NCI-H345 (cell line): ENCODE results near the gene C1orf21.

Source experiments
- DNase-seq: peaks from one replicate; lab custom pipeline; 2025; lab: John Stamatoyannopoulos, UW

The C1orf21 gene

DNA sequence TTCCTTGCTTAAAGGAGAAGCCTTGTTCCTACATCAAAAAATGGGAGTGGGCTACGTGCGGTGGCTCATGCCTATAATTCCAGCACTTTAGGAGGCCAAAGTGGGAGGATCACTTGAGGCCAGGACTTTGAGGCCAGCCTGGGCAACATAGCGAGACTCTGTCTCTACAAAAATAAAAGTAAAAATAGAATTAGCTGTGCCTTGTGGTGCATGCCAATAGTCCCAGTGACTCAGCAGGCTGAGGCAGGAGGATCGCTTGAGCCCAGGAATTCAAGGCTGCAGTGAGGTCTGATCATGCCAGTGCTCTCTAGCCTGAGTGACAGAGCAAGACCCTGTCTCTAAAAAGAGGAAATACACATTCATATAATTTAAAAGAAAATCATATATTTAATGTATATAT is 127.1 kb downstream of the C1orf21 start:
- DNase-seq = no peak

DNA sequence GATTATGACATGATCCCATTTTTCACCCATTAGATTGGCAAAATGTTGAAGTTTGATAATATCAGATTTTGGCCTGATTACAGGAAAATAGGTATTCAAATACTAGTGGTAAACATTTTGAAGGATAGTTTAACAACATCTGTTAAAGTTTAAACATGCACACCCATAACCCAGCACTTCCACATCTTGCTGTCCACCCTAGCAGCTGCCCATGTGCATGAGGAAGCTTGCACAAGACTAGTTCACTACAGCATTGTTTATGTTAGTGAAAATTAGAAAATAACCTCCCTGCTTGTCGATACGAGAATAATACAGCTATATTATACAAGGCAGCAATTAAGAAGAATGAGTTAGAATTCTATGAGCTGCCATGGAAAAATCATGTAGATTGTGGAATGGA is 127.6 kb downstream of the C1orf21 start:
- DNase-seq = no peak

DNA sequence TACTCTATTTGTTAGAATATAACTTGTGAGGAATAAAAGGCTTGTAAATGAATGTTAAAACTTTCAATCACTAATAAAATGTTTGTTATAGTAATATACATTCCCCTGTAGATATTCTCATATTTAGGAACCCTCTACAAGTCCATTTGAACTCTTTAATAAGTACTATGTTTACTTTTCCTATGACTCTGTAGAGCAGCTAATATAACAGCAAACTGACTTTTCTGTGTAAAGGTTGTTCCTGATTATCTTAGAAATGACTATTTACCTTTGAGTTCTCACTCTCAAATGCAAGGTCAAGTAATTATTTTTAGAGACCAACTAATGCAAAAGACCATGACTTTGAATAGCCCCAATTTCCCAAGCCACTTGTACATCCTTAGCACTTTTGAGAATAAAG is 130.3 kb downstream of the C1orf21 start:
- DNase-seq = no peak

DNA sequence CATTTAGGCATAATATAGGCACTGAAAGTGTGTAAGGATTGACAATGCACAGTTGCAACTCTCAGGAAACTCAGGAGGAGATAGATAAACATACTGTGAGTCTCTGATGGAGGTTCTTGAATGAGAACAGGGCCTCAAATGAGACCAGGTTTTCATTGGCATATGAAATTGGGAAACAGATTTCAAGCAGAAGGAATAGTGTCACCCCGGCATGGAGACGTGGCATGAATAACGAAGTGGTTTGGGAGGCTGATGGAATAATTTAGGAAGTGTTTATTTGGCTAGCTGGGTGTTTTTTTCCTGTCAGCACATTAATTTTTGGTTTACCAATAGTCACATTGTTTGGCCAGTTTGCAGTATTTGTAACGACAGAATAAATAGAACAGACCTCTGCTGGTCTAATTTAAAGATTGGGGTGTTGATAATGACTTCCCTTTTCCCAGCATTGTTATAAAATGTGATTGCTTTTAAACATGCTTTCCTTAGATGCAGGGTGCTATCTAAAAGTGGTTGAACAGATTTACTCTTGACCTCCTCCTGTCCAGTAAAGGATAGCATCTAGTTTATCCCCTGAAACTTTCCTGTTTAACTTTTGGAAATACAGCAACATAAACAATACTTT is 132.0 kb downstream of the C1orf21 start:
- DNase-seq = no peak

DNA sequence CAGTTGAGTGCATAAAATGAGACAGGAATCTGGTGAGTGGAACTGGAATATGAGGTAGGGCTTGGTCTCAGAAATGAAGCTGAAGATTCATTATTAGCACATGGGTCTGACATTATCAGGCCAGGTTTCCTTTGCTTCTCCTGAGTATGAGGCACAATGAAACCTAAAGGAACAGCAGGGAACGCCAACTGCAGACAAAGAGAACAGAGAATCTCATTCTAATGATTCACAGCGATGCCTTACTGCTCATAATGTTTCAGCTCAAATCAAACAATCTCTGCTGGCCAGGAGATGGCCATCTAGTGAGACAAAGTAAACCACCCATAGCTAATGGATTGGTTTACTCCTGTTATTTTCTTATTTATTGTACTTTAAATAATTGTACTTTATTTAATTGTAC is 133.5 kb downstream of the C1orf21 start:
- peak; percentile 32 for DNase-seq

DNA sequence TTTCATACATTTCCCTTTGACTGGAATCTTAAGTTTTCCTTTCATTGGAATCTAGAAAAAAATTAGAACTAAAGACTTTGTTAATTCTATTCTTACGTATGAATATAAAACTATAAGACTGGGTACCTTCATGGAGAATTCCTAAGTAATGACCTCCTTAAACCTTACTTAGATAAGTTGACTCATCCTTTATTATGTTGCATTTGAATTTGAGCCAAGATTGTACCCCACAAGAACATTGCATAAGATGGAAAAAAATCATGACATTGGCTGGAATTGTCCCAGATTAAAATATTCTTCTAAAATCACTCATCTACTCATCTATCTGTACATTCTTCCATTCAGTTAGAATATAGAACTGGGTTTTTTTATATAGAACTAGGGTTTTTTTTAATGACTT is 137.4 kb downstream of the C1orf21 start:
- no peak for DNase-seq

DNA sequence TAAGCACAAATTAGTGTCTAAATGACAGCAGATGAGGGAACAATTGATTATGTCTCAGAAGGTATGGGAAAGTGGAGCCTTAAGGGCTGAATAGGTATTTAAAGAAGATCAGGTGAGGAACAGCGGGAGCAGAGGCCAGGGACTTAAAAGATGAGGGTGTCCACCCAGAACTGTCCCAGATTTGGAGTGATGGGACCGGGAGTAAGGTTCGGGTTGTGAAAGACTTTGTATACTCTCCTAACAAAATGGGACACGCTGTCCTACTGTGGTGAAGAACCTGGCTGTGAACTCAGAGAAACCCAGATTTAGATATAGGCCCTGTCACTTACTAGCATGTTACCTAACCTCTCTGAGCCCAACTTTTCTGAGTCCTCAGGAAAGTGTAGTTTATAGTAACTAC is 140.6 kb downstream of the C1orf21 start:
- no peak for DNase-seq

DNA sequence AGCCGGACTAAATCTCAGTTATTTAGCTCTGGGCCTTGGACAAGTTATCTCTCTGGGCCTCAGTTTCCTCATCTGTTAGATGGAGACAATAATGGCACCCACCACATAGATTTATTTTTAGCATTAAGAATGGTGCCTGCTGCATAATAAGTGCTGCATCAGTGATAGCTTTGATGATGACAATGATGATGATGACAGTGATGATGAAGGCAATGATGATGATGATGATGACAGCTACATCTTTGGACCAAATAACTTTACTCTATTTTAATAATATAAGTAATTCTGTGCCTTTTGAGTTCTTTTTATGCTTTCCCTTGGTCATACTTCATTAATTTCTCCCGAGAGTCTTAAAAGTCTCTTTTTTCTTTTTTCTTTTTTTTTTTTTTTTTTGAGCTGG is 143.4 kb downstream of the C1orf21 start:
- no peak for DNase-seq

DNA sequence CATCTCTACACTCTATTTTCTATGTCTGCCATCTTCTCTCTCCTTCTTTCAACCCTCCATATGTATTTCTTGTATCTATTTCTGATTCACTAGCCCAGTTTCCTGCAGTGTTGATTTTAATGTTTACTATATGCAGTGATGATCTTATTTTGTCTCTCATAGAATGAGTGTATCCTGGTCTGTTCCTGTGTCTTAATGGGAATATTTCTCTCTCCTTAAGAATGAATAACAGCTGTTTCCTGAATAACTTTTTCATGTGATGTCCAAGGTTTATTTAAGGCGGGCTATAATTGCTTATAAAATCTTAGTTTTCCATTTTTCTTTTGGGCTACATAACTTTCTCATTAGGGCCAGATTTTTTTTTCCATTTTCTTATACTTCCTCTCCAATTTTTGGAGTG is 144.5 kb downstream of the C1orf21 start:
- no peak for DNase-seq

DNA sequence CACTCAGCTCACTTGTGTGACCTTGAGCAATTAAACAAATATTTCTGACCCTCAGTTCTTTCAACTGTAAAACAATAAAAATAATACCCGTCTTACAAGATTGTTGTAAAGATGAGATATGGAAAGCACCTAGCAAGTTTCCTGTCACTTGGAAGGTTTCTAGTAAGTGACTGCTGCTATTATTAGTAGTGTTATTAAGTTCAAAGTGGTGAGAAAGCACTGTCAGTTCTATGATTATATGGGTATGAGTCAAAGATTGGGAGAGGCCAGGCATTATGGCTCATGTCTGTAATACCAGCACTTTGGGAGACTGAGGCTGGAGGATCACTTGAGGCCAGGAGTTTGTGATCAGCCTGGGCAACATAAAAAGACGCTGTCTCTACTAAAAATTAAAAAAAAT is 145.4 kb downstream of the C1orf21 start:
- DNase-seq = no peak

DNA sequence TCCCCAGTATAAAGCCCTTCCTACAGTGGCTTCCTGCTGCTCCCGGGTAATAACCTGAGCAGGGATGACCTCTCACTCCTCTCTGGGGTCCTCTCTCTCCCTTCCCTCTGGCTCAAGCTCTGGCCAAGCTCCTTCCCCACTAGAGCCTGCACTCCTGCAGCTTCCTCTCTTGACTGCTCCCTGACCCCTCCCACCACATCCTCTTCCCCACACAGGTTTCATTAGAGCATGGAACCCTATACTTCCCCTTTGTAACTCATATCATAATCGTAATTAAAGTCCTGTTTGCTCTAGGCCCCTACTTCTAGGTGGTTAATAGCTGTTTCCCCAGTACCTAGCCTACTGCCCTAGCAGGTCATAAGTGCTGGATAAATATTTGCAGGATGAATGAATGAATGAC is 146.2 kb downstream of the C1orf21 start:
- DNase-seq = no peak

DNA sequence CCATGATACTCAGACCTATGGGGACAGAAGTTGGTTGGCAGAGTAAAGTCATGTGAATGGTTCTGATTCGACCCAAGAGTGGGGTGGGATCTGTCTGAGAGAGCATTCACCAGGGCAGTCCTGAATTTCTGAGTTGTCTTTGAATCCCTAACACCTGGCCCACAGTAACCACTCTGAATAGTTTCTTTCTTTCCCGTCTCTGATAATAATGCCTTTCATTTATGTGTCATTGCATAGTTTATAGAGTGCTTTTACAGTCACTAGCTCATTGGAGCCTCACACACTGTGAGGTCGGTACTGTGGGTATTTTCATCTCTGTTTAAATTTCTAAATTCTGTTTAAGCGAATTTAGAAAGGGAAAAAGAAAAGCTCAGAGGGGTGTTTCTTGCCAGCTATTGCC is 147.1 kb downstream of the C1orf21 start:
- no peak for DNase-seq

DNA sequence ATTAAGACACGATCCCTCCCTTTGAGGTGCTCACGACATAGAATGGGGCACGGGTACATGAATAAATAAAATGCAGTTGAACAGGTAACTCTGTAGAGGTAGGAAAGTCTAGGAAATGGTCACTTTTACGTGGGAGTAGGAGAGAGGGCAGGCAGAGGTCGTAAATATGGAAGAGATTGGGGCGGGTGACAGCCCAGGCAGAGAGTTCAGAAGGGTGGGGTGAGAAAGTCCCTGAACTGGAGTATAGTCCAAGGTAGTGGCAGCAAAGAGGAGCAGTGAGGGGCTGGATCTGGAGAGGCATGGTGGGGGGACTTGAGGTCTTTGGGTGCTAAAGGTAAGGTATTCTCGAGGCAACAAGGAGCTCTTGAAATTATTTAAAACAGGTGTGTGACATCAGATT is 147.9 kb downstream of the C1orf21 start:
- DNase-seq = no peak

DNA sequence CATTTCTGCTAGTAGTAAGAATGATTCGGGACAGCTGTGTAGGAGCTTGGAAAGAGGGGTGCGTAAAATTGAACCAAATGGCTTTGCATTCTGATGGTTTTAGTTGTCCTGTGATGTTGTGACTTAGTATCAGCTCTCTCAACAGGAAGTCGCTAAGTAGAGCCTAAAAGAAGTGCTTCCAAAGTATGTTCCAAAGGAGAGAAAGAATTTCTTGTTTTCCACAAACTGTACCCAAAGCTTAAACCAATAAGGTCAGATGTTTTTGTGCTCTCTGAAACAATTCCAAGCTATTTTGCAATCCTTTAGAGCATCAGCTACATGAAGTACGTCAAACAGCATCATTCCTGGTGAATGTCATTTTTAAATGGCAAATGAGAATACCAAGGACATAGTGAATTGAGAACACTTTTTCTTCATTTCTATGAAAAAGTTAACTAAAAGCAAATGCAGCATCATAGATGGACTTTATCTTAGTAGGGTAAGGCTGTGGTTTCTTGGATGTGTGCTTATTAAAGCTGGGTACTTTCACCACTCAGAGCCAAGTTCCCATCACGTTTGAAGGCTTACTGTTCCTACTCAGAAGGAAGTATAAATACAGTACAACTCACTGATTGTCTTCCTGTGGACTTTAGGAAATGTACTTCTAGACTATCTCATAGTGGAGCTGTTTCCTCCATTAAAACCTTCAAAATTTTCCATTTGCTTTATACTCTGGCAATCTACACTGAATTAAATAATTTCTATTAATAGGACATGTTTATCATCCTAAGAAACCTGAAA is 148.6 kb downstream of the C1orf21 start:
- DNase-seq = no peak

DNA sequence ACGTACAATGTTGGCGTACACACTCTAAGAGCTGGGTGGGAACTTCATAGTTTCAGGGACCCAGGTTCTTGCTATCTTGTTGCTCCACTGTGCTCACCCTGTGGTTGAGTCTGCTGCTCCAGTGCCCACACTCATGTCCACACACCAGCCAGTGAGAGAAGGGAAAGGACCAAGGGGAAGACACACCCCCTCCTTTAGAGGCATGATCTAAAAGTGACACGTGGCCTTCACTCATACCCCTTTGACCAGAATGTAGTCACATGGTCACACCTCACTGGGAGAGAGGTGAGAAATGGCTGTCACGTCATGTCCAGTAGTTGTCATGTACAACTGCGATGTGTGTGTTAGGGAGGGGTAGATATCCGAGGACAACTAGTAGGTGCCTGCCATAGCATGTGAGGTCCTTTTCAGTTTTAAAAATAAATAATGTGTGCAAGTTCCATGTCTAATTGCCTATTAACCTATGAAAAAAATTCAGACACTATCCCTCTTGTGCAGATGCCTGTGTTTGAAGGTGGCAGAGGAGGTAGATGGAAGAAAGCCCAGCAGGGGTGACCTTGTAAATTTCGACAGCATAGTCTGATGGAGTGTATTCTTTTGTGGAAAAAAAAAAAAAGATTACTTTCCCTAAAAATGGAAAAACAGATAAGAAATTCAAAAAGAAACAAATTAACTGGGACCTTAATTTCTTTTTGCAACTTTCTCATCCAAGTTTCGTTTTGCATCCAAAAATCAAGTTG is 149.6 kb downstream of the C1orf21 start:
- no peak for DNase-seq

DNA sequence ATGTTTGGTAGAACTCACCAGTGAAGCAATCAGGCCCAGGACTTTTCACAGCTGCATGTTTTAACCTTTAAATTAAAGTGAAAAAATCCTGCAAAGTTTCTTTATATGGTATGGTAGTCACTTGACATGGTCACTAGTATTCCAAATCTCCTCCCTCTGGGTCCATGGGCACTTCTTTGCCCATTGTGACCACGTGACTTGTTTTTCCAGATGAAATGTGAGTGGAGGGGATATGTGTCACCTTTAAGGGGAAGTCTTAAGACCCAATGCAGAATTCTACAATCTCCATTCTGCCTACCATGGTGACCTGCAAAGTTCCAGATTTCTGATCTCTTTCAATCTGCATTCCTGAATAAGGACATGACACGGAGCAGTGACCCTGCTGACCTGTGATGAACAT is 152.8 kb downstream of the C1orf21 start:
- DNase-seq = no peak

DNA sequence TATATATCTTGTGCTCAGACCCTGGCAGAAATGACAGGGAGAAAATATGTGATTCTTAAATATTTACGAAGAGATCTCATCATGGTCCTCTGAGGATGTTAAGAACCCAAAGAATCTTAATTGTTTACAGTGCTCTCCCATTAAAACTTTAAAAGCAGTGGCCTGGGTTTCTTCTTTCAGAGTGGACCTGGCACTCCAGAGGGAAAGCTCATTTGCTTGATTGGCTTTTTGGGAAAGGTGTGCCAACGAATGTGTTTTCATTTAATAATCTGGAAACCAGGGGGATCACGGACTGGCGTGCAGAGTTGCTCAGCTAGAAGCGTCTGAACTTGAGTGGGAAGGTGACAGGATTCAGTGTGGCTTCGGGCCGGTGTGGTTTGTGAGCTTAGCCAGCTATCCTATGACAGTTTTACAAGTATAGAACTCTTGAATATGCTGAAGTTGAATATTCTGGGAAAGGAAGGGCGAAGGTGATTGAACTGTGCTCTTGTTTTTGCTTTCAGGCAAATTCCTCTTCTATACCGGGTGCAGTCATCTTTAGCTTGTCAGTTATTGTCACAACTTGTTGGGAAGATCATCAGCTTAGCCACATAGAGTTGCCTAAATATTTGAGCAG is 154.8 kb downstream of the C1orf21 start:
- DNase-seq = no peak

DNA sequence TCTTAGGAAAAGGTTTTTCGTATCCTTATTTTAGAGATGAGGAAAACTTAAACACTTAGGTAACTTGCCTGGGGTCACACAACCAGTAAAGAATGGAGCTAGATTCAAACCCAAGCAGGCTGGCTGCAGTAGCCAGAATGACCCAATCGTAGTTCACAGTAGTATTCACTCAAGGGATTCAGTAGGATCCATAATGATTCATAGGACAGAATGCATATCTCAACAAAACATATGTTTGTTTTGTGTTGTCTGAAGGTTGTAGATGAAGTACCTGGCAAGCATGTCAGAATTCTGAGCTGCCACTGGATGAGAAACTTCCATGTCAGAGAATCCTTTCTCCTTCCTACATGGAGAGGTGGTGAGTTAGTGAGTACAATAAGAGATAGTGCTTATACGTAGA is 155.5 kb downstream of the C1orf21 start:
- DNase-seq = no peak

DNA sequence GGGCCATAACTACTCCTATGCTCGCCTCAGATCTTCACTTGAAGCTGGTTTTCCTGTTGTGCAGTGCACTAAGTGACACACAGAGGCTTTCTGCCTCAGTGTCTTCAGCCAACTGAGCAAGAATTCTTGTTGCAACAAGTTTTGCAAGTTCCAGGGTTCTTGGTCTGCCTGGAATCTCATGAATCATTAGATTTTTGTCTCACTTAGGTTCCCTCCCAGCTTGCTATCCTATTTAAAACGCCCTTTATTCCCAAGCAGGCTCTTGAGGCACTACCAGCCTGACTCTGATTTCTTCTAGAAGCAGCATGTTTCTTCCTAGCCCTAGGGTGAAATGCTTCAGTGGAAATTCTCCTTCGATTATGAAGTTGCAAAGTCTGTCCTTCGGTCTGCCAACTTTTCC is 158.8 kb downstream of the C1orf21 start:
- no peak for DNase-seq

DNA sequence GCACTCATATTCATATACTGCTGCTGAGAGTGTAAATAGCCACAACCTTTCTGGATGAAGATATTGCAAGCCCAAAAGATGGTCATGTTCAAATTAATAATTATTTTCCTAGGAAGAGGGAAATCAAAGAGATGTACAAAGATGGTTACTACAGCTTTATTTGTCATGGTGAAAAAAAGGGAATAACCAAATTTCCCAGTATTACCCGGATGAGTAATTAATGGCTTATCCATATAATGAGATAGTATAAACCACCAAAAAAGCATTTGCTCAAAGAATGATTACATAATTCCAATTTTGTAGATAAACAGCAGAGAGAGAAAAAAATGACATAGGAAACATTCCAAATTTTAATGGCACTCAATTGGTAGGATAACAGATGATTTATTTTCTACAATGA is 165.6 kb downstream of the C1orf21 start:
- no peak for DNase-seq

DNA sequence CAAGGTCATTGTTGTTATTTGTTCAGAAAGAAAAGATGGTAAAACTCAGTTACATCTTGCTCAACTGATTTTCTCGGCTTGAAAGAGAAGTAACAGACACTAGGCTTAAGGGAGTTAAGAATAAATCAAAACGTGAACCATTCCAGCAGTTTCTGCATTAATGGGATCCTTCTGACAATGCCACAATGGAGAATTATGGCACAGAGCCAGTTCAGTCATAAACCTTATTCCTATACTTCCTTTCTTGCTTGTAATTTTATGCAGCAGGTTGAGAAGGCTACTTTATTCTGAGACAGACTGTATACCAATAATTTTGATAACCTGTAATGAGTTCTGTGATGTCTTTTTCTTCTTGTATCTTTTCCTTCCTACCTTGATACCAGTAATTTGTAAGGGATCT is 167.0 kb downstream of the C1orf21 start:
- no peak for DNase-seq

DNA sequence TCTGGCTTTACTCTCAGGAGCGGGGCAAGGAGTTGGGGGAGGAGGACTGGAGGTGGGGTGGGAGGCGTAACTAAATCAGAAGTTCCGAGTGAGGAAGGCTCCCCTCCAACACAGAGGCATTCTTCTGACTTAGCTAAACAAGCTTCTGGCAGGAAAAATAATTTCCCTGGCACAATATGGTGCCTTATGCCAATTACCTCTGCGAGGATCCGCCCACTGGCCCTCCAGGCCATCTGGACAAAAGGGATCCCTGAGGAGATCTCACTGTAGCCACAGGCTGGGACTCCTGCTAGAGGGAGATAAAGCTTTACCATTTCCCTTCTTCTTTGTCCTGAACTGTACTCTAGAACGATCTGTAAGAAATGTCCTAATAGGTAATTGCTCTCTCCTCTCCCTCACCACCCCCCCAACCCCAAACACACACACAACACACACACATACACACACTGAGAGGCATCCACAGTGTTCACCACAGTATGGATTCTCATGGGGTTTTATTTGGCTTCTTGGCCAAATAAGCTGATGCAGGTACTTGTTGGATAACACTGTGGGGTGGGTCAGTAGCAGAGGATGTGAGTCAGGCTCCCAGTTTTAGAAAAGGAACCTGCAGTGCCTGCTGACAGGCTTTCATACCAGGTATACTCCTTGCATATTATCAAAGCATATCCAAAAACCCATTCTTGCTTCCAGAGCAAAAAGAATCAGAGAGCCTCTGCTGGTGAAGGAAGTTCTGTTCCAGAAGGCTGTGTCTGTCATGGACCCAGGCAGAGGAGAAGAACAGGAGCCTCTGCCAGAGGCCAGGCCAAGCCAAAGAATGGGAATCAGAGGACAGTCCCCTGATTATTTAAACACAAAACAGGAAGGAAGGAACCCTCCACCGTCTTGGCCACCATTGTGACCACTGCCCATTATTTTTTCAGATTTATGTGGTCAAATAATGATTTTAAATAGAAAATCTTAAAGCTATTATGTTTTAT is 169.1 kb downstream of the C1orf21 start:
- DNase-seq = no peak
